Glomerular visceral epithelial cell (primary cell): Measurements from ENCODE around the gene GRIN3A.
"Not testable (repeated sequence)": the region's sequence is repeated elsewhere in the genome, so short reads cannot be mapped to it uniquely, and the experiment has no call there.

Source experiments
- DNase-seq: peaks from one replicate; pipeline ENCODE4 v3.0.0-alpha.2; 2016; ENCODE audit errors: extremely low spot score

Gene GRIN3A

GRCh38 chr9:101738566-101739183 lies at the start of gene GRIN3A:
TSS of gene GRIN3A (minus strand) at chr9:101738647. CDS start at chr9:101737979, 668 bp downstream.
- DNase-seq, result peak; percentile 28

GRCh38 chr9:101787891-101788290 lies 49.4 kb upstream of the GRIN3A start:
- DNase-seq, result no peak

GRCh38 chr9:101778332-101778731 lies 39.9 kb upstream of the GRIN3A start:
- DNase-seq, result no peak

DNA sequence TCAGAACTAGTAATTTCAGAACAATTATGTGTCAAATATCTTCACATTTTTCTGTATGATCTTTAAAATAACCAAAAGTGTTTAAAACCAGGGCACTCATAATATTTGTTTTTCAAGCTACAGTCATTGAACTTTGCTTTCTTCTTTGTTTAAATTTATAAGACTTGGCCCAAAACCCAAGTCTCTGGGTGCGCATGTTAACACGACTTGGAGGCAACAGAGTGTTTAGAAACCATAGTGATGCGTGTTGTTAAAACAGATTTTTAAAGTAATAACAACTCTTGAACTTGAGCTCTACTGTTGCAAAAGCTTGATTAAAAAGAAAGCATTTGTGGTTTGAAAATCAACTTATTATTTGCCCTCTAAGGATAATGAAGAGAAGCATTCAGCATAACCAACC lies 26.0 kb upstream of the GRIN3A start:
- DNase-seq, result no peak

DNA sequence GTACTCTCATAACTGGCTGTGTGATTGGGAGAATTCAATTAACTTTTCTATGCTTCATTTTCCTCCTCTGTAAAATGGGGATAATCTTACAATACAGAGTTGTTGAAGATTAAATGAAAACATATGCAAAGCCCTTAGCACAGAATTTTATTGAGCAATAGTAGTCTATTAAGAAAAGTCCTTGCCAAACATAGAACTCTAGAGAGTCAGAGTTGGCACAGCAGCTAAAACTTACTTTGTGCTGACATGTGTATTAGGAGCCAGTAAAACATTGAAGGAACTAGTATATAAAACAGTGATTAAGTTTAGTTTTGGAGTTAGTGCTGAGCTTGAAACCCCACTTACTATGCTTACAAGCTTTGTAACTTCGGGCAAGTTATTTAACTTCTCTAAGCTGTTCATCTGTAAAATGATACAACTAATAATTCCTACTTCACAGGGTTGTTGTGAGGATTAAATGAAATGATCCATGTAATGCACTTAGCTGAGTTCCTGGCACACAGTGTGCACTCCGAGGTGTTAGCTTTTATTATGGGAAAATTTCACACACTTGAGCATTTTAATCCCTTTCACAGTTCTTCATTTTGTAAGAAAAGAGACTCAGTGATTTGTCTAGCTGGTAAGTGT lies 20.0 kb upstream of the GRIN3A start:
- DNase-seq, result no peak

DNA sequence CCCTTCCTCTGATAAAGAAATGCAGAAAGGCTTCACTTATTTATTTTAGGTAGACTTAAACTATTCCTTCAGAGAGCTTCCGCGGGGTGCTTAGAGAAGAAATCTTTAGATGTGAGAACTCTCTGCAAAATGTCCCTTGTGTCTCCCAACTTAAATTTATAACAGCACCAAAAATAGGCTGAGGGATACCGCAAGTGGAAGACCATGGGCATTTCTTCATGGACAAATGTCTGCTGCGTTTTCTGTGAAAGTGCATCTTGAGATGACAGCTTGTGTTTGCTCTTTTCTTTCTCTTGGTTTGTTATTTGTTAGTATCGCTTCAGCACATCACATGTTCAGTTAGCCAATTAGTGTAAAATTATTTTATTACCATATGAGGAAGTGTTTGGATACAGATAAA lies 15.3 kb upstream of the GRIN3A start:
- DNase-seq, result no peak

DNA sequence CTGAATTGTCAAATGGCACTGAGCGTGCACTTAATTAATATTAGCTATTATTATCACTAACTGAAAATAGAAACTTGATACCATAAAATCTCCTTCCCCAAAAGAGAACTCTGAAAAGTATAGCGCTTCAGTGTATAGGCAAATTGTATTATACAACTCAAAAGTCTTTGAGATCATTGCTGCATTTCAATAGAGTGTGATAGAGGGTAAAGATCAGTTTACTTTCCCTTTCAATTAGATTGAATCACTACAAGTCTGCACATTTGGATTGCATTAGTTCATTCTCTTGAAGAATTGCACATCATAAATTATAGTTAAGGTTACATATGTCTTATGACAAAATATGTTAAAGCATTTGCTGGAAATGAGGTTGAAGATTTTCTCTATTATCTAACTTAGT lies 13.4 kb upstream of the GRIN3A start:
- no peak for DNase-seq

DNA sequence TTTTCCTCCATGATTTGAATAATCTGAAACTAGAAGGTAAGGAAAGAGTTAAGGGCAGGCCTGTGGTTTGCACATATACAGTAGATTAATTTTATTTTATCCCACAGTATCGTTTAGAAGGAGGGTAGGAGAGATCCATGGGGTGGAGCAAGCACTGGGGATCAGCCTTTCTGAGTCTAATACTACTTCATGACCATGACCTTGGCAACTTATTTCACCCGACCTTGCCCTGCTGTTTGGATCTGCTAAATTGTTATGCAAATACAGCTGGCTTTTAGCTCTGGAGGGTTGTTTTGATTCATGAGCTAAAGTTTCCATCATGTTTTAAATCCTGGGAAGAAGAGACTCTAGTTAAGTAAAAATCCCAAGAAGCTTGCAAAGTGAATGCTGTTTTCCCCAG lies 864 bp upstream of the GRIN3A start:
- DNase-seq, result no peak

DNA sequence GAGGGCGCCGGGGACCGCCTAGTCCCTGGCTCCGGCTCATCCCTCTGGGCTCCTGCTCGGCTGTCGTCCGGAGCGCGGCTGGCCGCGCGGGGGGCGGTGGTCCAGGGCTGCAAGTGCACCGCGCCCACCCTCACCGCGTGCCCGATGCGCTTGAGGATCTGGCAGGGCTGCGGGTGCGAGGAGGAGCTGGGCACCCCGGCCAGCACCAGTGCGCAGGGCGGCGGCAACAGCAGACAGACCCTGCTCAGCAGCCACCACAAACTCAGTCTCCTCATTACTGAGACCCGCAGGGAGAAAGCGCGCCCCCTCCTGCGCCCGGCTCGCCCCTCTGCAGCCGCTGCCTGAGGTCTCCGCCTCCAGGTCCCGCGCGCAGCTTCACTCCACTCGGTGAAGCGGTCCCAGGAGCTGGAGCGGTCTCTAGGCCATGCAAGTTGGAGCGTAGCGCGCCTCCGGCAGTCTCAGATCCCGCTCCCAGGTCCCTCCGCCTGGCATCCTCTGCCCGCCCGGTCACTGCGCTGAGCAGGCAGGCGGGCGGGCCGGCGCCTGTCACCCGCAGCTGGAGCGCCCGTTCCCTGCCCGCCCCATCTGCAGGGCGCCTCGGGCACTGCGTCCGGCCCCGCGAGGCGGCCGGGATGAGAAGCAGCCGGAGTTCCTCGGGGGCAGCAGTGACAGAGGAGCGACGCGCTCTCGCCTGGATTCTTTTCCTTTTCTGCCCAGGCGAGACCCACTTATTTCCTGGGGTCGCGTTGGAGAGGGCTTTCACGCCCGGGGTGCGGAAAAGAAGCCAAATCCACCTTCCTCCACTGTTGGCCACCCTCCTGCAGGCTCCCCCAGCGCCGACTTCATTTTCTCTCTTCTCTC lies 512 bp downstream of the GRIN3A start:
- peak; percentile 33 for DNase-seq

GRCh38 chr9:101737165-101737704 lies 1.2 kb downstream of the GRIN3A start:
- DNase-seq, result no peak

DNA sequence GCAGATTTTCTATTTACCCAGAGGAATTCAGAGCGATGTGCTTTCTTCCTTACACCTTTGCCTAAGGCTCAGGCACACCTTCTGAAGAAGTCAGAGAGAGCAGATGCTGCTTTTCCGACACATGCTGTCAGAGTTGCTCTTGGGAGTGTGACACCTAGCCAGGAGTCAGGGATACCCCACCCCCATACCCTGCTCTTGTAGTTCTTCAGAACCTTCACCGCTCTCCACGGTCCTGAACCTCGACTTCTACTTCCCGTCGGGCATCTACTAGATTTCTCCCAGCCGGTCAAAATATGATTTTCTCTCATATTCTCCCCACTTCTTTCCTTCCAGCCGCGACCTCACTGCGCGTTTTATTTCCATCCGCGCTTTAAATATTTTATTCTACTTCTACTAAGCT lies 1.7 kb downstream of the GRIN3A start:
- DNase-seq, result peak; percentile 12

GRCh38 chr9:101731429-101731828 lies 7.0 kb downstream of the GRIN3A start:
- DNase-seq, result no peak

DNA sequence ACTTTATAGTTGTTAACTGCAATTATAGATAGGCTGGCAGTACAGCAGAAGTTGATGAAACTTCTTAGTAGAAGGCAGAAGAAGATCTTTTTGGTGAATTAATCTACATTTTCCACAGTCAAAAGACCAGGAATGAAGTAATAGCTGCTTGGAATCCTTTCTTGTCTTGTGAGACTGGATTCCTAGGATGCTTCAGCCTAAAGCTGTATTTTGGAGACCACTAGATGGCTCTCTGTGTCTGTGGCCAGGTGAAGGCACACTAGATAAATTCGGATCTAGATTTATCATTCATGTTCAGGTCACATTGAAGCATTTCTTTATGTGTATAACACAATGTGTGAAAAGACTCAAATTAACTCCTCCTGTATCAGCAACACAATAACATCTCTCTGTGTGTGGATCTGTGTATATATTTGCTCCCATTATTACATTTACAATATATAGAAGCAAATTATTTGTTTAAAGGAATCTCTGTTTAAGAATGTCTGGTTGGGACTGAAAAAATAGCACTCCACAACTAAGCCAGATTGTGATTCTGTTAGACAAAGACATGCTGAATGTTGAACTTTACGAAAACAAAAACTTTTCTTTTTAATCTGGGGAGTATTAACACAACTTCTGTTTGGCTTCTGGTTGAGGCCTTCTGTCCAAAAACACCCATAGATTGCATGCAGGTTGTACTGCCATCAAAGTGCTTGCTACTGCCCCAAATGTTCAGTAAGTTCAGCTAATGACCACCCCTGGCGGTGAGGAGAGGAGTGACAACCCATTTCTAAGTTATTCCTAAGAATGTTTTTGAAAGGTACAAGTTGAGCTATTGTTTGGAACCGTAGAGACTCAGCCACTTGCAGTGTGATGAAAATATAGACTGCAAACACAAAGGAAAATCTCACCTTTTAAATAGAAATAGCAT lies 10.6 kb downstream of the GRIN3A start:
- DNase-seq, result peak; percentile 13

- not testable (repeated sequence) for DNase-seq
Observed at GRCh38 chr9:101724271-101724670, 14.2 kb downstream of the GRIN3A start.

- no peak for DNase-seq
Observed at GRCh38 chr9:101718192-101718591, 20.3 kb downstream of the GRIN3A start.

GRCh38 chr9:101716629-101717028 lies 21.8 kb downstream of the GRIN3A start:
- no peak for DNase-seq

DNA sequence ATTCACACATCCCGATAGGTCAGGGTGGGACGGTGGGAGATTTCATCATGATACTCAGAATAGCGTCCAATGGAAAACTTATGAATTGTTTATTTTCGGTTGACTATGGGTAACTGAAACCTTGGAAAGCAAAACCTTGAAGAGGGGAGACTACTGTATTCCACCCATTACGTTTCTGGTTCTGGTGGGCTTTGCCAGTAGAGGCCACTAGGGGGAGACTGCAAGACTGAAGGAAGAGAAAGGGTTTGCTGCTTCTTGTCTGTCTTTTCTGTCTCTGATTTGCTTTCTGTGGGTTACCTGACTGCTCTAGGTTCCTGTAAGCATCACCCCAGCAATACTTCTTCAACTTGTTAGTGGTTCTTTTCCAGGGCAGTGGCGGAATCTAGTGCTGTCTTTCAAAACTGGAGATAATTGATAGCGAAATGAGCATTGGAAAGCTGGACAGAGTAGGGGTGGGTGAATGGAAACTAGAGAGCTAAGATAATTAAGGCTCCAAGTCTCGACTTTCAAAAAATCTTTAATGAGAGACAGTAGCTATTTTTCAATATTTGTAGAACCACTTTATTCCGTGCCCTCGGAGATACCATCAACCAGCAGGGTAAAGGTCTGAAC lies 27.0 kb downstream of the GRIN3A start:
- DNase-seq, result peak; percentile 8

DNA sequence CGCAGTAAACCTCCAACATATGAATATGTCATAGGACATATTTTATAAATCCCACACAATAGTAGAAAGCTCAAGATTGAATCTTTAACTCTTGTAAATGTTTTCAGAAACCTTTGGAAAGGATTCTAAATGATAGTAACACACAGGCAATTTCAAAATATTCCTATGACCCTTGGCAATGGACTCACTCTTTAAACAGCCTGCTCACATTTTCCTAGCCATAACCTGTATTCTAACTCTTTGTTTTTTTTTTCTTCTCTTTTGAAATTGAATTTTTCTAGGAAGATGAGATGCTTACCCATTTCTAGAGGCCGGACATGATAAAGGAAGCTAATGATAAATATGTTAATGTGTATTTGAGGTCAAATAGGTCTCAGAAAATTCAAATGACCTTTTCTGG lies 29.6 kb downstream of the GRIN3A start:
- DNase-seq, result no peak

DNA sequence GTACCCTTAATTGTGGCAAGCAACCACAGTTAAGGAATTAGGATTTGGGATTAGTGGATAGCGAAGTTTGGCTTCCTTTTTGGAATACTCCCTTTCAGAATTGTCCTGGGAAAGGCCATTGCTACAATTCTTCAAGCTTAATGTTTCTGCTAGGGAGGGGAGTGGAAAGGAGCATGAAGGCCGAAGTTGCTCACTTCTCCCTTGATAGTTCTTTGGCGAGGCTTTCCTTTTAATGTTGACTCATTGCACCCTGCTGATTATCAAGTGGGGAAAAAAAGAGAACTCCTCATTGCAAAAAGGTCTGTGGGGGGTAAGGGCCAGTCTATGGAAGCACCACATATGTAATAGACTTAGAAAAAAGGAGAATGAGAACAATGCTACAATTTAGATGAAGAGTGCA lies 30.7 kb downstream of the GRIN3A start:
- no peak for DNase-seq

DNA sequence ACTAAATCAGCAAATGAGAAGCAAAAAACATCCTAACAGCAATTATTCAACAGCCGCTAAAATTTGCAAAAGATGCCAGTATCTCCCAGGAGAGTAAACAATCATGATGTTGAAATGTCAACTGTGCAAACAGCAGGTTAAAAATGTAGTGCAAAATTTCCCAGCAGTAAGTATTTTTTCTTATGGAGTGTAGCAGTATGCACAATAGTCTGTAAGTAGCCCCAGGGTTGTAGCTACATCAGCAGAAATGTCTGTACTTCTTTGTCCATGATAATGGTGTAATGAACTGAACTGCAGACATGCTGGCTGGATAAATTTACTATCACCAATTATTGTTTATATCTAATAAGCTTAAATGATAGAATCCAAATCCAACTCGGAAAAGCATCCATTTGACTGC lies 31.4 kb downstream of the GRIN3A start:
- no peak for DNase-seq

- no peak for DNase-seq
Observed at GRCh38 chr9:101706261-101706798, 32.1 kb downstream of the GRIN3A start.
